HT-29 (cell line): ENCODE data around the gene ALPK1. TPM values are rescaled to one million over a fixed set of nuclear protein-coding genes. Genes with fewer than 3 reads are reported as not detected.
"Not testable (repeated sequence)": the region's sequence is repeated elsewhere in the genome, so short reads cannot be mapped to it uniquely, and the experiment has no call there.

Experiments used
- DNase-seq: peaks from one replicate; pipeline ENCODE4 v3.0.0-alpha.2; 2015; ENCODE audit warnings: low spot score
- total RNA-seq: library from RNA; depleted of rRNA; stranded (reverse); fragments of >200 nt; shearing (Covaris generic); gene quantifications from 2 replicates; pipeline ENCODE4 v1.2.3, GENCODE V29; 2014; rRNA removed

The ALPK1 gene
- total RNA-seq, result 3.2 and 4.9 TPM in 2 replicates

DNA sequence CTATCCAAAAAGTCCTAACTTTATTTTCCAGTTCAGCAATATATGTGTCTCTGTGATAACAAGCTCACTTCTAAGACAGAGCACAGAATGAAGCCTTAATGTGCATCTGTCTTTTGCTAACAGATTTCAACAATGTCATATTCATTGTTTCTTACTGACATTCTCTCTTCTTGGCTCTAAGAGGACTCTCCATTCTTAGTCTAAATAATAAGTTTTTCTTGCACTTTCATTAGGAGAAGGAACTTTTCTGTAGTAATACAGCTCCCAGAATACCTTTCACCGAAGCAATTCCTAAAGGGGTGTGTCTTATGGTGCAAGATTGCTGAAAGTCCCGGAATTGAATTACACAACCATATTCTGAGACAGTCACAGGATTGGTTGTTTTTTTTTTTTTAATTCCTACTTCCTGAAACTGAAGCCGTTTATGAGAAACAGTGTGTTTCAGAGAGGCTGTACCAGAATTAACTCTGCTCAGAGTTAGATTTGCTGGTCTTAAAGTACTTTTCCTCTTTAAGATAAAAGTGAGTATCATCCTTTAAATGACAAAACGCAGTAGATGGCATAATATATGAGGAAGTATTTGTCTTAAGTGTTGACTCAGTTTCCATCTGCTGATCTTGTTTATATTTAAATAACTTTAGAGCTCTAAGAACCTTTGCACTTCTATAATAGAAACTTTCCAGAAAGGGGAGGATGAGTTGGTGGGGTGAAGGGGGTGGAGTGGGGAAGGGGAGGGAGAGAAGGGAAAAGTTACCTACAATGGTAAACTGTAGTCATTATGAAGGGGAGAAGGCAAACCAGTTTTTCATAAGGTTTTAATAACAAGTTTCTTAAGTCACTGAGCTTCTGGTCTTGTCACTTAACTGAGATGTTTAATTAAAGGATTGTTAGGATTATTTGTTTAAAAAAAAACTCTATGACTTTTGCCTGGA, at the start of gene ALPK1:
Gene ALPK1 (plus strand): TSS at position 421 of the 932 bp plus-strand sequence.
- peak; percentile 75 for DNase-seq

DNA sequence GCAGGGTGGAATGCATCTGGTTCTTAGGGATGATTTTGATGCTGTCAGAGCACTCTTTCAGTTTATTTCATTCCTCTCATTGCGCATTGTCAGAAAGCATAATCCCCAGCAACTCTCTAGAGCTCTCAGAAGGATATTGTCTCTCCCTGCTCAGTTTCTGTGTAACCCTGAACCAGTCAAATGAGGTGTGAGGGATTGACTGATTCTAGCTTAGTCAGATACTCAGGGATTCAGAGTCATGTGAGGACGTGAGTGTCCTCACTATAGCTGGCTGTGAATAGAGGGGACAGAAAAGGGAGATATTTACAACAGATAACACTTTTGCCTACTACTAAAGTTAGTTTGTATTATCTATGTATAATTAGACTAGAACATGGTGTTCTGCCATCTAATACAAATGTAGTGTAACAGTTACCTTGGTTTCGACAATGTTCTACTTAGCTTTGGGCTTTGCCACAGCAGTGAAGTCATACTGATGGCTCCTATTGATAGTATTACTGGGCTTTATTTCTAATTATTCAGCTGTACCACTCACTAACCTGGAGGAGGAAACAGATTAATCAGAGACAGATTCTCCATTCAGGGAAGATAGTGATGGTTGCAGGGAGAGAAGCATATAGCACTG, 46.0 kb upstream of the ALPK1 start:
- DNase-seq, result no peak

DNA sequence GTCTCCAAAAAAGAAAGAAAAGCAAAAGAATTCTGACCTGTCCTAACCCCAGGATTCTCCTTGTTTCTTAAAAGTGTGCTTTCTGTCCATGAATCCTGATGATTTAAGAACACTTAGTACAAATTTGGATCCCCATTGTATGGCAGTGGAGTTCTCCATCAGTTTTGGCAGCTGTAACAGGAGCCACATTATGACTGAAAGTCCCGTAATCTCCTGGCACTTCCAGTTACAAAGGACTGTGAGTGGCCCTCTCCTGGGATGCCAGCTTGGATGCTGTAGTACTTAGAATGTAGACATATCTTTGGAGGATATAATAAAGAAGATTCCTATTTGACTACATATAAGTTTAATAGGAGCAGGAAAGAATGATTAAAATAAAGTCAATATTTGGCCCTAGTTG, 44.9 kb upstream of the ALPK1 start:
- no peak for DNase-seq

DNA sequence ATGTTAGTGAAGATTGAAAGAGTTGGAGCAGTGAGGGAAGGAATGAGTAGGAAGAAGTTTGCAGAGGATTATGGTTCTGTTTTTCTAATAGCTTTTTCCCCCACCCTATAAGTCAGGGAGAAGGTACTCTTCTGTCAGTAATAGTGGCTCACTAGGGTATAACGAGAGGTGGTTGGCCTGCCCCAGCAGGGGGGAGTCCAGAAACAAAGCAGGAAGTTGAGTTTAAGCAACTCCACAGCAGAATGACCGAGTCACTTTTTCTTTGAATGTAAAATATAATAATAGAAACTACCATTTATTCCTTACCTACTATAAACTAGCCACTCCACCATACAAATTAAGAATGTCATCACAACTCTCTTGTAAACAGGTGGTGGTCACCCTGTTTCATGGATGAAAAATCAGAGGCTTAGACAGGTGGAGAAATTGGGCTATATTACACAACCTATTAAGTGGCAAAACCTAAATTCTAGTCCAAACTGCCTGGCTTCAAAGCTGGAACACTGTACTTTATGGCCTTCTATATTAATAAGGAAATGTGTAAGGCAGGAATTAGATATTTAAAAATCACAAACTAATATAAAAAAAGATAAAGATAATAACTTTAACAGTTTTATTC, 43.7 kb upstream of the ALPK1 start:
- DNase-seq, result no peak

DNA sequence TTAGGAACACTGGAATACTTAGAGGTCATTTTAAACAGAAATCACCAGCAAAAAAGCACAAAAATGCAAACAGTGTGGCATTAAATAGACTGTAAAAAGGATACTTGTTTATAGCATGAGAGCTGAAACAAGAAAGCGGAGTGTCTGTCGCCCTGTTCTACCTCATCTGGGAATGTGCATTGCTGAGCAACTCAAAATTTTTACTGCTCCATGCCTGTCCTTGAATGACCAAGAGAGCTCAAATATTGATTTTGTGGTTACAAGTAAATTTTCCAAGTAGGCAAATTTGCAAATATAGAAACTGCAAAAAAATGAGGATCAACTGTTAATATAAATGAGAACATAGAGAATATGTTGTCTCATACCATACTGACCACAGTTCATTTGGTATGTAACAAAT, 40.1 kb upstream of the ALPK1 start:
- no peak for DNase-seq

DNA sequence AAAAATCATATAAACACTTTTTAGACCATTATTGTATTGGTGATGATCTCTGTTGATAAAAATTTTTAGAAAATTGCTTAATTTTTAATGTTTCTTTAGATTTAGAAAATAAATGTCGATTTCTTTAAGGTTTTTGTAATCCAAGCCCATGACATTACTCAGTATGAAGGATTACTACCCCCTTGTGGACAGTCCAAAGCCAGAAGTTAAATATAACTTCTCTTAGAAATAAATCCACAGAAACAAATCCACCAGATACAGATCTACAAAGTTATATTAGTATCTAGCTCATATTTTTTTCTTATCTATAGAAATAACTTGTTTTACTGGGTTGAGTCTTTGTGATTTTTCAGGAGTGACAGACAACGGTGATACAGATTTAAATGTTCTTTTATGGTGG, 30.3 kb upstream of the ALPK1 start:
- peak; percentile 50 for DNase-seq

DNA sequence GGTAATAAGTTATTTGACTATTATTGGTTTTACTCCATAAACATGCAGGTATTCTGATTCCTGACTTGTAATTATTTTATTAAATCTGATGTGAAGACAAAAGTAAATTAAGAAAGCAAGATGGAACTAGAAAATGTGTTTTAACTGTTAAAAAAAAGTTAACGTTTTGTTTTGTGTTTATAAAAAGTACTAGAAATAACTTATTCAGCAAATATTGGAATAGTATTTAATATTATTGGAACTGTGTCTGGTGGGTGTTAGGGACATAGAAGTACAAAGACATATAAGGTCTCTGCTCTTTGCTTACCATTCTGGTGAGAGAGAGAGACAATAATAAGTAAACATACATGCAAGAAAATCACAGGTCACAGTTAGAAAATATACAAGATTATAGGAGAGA, 27.1 kb upstream of the ALPK1 start:
- no peak for DNase-seq

DNA sequence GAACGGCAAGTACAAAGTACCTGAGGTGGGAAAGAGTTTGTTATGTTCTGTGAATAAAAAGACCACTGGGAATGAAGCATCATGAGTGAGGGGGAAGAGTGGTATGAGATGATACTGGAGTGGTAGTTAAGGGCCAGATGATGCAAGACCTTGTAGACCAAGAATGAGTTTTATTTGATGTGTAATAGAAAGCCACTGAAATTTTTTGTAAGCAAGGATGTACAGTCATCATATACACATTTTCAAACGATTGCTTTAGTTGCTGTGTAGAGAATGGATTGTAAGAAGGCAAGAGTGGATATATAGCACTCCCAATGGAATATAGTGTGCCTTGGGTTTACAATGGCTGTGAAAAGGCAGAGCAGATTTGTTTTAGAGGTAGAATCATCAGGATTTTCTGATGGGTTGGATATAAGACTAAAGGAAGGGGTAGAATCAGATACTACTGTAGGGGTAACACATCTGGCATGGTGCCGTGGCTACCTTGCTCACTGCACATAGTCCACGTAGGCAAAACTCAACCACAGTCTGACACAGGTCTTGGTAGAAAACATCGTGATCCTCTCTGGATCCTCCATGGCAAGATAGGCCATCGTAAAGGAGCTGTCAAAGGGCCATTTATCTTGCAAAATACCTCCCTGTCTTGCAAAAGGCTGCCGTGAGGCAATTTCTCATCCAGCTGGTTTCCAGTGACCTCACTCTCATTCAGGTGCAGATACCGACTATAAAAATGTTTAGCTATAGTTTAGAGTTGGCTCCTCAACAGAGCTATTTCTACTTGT, 26.3 kb upstream of the ALPK1 start:
- DNase-seq, result no peak

DNA sequence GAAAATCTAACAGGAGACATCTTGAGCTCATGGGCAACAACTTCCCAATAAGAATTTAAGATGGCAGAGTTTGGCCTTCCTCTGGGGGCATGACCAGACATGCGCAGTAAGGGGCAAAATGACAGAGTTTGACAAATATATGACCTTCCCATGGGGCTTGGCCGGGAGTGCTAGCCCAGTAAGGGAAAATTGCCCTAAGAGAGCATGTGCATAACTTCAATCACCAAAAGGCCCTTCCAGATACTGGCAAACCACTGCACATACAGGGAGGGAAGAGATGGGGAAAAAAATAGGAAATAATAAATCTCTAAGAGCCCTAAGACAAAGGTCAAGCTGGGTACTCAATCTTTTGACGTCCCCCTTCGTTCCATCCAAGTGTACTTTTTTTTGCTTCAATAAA, 24.9 kb upstream of the ALPK1 start:
- no peak for DNase-seq

DNA sequence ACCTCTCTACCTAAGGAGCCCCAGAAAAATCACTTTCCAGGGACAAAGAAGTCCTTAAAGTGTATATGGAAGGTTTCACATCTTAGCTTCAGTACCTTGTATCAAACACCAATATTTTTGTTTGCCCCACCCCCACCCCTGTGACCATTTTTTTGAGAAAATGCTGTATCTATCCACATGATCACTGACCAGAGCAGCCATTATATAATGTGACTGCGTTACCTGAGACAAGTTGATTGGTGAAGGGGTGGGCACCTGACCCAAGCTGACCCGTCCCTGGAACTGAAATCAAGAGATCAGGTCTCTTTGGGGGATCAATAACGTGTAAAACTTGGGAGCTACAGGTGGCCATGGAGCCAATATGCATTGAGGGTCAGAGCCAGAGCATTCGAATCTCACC, 22.2 kb upstream of the ALPK1 start:
- DNase-seq, result no peak

DNA sequence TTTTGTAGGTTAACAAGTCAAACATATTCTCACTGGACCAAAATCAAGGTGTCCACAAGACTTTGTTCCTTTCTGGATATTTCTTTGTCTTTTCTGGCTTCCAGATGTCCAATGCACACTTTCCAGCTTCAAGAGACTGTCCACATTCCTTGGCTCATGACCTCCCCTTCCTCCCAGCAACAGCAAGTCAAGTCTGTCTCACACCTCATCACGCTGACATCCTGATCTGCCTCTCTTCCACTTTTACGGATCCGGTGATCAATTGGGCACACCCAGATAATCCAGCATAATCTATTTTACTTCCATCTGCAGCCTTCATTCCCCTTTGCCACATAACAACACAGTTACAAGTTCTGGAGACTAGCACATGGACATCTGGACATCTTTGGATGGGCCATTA, 21.1 kb upstream of the ALPK1 start:
- DNase-seq, result no peak

DNA sequence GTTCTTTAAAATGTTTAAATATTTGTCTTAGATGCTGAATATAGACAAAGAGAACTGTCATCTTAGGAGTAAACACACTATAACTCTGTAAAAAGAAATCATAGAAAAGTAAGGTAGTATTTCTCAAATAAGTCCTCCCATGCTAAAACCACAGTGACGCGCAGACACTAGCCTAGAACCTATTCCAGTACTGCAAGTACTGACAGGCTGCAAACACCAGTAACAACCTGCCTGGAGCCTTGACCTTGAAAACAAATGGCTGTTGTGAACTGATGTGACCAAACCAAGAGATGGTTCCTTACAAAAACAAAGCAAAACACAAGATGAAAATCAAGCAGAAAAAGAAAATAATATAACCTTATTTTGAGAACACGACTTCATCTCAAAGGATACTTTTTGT, 19.9 kb upstream of the ALPK1 start:
- no peak for DNase-seq

DNA sequence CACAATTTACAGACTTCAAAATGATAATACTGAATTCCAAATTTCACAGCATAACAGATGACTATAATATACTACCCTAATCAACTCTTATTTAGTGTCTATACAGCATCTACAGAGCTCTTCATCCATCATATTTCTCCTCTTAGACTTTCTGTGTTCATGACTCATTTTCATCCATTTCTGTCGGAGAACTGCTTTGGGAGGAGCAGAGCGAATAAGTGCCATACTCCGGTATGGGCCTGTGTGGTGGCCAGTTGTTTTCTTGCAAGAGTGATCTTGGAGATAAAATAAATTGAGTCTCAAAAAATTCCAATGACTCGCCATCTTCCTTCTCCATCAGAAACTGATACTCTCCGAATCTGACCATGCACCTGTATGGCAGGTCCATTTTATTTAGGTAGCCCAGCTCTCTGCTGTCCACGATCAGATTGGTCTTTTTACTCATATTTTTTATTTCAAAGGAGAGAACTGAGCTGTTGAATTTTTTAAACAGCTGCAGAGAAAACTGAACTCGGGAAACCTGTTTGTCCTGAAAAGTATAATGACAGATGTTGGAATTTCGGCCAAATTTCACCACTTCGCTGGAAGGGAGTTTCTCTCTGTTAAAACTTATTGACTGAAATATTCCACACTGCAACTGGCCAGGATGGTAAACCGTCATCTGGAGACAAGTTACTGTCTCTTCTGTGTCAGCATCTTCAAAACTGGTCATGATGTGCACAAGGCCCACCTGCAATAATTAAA, 19.3 kb upstream of the ALPK1 start:
- no peak for DNase-seq

DNA sequence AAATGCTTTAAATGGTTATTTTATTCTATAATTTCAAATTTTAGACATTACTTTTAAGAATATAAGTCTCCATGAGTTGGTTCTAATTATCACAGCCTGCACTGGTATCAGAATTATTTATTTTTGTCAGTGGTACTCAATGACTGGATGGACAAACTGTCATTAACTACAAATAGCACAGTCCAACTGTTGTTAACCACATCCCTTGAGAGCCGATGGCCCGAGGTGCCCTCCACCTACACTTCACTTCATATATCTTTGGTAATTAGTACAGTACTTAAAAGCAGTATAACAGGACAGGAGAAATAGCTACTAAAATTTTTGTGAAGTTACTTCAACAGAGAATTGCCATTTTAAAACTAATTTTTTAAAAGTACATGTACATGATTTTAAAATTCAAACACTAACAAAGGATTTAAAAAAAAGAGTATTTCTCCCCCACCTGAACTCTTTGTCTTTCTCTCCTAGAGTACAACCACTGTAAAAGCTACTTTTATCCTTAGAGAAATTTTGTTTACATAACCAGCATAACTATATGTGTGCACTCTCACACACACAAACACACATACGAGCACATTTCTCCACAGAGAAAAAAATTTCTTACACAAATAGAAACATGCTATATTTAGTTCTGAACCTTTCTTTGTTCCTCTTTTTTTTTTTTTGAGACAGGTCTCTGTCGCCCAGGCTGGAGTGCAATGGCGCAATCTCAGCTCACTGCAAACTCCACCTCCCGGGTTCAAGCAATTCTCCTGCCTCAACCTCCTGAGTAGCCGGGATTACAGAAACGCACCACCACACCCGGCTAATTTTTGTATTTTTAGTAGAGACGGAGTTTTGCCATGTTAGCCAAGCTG, 17.9 kb upstream of the ALPK1 start:
- no peak for DNase-seq

DNA sequence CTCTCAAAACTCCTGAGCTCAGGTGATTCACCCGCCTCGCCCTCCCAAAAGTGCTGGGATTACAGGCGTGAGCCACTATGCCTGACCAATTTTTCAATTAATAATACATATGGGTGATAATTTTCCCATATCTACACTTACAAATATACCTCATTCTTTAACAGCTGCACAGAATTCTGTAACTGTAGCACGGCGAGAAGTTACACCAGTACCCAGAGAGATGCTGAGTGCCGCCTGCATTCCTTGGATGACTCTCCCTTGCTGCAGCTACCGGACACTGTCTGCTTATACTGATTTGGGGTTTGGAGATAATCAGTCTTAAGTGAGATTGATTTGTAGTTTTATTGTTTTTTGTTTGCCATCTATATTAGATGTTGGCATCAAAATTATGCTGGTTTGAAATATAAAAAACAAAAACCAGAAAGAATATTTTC, 17.3 kb upstream of the ALPK1 start:
- no peak for DNase-seq

DNA sequence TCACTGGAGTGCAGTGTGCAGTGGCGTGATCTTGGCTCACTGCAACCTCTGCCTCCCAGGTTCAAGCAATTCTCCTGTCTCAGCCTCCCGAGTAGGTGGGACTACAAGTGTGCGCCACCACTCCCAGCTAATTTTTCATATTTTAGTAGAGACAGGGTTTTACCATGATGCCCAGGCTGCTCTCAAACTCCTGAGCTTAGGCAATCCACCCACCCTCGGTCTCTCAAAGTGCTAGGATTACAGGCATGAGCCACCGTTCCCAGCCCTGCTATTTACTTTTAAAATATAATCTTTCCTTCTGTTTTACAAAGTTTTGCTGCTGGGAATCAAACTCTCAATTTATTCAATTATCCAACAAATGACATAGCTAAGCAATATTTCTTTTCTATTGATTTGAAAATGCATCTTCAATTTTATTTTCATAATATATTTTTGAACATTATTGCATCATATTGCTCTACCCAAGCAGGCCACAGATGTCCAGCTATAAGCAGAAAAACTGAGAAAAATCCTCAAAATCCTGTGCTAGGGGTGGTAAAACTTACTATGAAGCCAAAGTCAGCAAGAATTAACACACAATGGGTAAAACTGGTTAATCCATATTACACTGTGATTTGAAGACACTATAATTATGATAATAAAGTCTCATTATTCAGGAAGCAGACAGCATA, 16.6 kb upstream of the ALPK1 start:
- no peak for DNase-seq

DNA sequence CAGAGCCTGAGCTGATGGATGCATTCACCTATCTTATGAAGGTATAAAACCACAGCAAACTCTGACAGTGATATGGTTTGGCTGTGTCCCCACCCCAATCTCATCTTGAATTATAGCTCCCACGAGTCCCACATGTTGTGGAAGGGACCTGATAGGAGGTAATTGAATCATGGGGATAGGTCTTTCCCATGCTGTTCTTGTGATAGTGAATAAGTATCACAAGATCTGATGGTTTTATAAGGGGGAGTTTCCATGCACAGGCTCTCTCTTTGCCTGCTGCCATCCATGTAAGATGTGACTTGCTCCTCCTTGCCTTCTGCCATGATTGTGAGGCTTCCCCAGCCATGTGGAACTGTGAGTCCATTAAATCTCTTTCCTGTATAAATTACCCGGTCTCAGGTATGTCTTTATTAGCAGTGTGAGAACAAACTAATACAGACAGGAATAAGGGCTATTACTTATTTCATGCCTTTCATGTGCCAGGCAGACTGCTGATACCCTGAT, 15.2 kb upstream of the ALPK1 start:
- not testable (repeated sequence) for DNase-seq

DNA sequence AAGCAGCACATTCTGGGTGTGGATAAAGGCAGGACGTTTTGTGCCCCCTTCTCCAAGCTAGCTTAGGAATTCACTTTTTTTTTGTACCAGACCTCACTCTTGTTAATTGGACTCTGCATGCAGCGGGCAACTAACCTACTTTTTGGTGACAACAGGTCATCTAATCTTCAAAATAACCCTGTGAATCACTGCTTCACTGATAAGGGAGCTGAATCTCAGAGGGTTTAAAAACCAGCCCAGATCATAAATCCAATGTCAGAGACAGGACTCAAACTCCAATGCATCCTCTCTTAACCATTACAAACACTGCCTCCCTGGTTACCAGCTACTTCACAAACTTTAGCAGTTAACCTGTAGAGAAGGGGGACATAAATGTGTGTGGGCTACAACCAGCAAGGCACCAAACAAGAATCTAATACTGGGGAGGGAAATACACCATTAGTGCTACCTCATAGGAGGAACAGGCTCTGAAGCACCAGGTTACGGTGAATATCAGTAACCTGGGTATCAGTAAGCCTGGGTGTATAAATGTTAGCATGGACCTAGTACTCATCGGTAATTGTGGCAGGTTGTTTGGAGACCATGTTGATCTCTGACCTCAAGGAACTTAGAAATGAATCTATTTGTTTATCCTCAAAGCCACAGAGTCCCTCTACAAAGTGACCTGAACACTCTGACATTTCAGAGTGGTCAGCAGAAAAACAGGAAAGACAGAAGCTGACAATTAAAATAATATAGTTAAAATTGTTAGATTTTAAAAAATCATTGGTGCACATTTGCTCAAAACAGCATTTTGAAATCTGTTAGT, 14.1 kb upstream of the ALPK1 start:
- DNase-seq, result no peak
